Raji (cell line): Measurements from ENCODE around the gene AADAT.

ENCODE experiments used
- POLR2A ChIP-seq: IDR thresholded peaks from 2 replicates; pipeline ENCODE4 v1.6.1; 2011; ENCODE audit warnings: low read depth, low read length, control low read depth; ENCODE audit not compliant: insufficient read depth

Gene AADAT

DNA sequence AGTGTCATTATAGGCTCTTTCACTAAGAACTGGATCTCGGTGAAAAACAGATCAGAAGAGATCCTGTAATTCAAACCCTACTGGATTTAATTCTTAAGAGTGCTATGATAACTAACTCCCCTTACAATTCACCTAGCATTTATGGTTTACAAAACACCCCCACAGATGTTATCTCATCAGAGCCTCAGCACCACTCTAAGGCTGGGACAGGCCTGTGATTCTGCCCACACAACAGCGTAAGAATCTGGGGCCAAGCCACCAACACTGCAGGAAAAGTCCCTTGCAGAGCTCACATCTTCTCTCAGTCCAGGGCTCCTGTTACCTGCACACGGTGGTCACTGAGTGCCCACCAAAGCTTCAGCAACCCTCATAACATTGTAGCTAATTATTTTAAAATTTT lies 72.5 kb downstream of the AADAT start:
- TF ChIP-seq POLR2A = no peak

DNA sequence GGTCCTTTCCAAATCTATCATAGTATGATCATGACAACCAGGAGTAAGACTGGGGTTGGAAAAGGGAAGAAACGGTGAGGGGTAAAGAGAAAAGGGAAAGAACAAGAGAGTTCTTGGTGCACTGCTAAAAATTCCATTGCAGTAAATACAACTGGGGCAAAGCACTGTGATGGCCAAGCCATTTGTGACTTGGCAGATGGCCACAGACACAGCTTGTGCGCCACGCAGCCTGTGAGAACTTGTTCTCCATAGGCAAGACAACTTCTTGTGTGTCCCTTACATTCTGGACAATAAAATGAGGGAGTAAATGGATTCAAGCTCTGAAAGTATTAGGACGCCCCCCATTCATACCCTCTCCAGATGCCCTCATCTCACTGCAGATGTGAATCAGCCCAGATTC lies 74.5 kb downstream of the AADAT start:
- no peak for TF ChIP-seq POLR2A

DNA sequence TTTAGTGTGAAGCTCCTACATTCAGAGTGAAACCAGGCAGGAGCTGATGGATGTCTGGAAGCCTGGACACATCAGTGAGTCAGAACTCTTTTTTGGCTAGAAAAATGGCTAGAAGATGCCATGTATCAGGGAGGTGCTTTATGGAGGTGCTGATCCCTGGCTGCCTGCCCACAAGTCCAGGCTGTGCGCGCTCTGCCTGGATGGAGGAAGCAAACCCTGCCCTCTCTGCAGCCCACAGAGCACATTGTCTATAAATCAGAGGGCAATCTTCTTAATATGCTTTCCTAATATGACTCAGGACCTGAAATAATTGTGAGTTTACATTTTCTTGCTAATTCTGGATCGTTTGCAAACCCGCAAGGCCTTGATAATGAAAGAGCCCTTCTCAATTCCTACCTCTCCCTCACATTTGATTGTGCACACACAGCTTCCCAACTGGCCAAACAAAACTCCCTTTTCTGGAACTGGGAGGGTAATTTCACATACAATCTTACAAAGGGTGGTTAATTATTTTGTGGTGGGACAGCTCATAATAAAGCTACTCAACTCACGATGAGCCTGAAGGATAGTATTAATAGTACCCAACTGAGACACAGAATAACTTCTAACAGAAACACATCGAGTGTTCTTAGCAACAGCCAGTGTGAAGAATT lies 75.3 kb downstream of the AADAT start:
- no peak for TF ChIP-seq POLR2A

DNA sequence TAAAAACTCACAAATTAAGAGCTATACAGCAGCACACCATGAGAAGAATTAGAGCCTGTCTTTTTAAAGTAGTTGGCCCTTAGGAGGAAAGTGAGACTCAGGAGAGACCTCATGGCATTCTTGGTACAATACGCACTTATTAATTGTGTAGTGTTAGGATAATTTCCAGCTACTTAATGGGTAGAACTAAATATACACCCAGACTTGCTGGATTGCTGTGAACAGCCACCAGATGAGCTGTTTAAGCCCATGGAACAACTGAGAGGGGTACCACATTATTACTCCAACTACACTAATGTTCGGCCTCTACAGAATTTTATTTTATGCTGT lies 77.2 kb downstream of the AADAT start:
- TF ChIP-seq POLR2A = no peak

DNA sequence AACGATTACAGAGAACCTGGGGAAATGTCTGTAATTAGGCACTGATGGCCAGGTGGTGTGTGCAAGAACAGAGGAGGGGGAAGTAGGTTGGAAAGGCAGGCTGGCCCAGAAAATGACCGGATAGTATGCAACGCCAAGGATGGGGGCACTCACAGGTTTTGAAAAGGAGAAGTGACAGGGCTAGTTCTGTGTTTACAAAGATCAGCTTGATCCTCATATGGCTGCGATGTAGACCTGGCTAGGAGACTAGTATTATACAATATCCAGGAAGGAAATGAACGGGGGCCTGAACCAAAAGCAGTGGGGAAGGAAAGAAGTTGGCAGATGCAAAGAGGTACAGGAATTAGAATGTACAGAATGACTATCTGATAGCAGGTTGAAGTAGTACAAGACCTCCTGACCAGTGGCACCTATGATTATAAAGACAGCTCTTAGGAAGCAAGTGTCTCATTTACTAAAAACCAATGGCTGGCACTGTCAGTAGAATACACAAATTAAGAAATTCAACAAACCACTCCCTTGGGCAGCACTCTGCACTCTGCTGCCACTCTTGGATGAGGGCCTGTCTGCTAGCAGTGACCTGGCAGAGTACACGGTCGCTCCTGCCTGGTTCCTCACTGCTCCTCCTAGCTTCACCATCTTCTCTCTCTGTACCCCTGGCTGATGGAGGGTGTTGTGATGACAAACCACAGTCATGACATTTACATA lies 77.7 kb downstream of the AADAT start:
- TF ChIP-seq POLR2A = no peak
